Central memory CD8-positive, alpha-beta T cell (primary cell): ENCODE results near the gene COMMD10.

Experiments used
- ATAC-seq: fragments of 150-1000 bp; cut with Tn5 transposase; replicated peaks from 2 replicates; pipeline ENCODE4 v1.10.0; 2022; ENCODE audit warnings: mild to moderate bottlenecking, moderate FRiP score, moderate number of reproducible peaks; ENCODE audit not compliant: poor library complexity, severe bottlenecking; ENCODE audit errors: extremely low read depth
- DNase-seq, 2 donors: peaks; one replicate each; pipeline ENCODE4 v3.0.0; 2021; ENCODE audit warnings: low spot score in 2 of 2
- H3K27ac Mint-ChIP-seq: one replicate; pipeline ENCODE4 v1.8.0; 2022; ENCODE audit warnings: low read depth, mild to moderate bottlenecking, moderate library complexity, mixed read lengths
- H3K27me3 Mint-ChIP-seq: one replicate; pipeline ENCODE4 v1.8.0; 2022; ENCODE audit warnings: mixed read lengths
- H3K36me3 Mint-ChIP-seq: one replicate; pipeline ENCODE4 v1.8.0; 2022; ENCODE audit warnings: mild to moderate bottlenecking, moderate library complexity, mixed read lengths; ENCODE audit not compliant: insufficient read depth
- H3K4me1 Mint-ChIP-seq: one replicate; pipeline ENCODE4 v1.8.0; 2022; ENCODE audit warnings: mixed read lengths
- H3K4me3 Mint-ChIP-seq: one replicate; pipeline ENCODE4 v1.8.0; 2022; ENCODE audit warnings: mild to moderate bottlenecking, moderate library complexity, mixed read lengths
- H3K9me3 Mint-ChIP-seq: one replicate; pipeline ENCODE4 v1.8.0; 2022; ENCODE audit warnings: mixed read lengths

COMMD10 gene

DNA sequence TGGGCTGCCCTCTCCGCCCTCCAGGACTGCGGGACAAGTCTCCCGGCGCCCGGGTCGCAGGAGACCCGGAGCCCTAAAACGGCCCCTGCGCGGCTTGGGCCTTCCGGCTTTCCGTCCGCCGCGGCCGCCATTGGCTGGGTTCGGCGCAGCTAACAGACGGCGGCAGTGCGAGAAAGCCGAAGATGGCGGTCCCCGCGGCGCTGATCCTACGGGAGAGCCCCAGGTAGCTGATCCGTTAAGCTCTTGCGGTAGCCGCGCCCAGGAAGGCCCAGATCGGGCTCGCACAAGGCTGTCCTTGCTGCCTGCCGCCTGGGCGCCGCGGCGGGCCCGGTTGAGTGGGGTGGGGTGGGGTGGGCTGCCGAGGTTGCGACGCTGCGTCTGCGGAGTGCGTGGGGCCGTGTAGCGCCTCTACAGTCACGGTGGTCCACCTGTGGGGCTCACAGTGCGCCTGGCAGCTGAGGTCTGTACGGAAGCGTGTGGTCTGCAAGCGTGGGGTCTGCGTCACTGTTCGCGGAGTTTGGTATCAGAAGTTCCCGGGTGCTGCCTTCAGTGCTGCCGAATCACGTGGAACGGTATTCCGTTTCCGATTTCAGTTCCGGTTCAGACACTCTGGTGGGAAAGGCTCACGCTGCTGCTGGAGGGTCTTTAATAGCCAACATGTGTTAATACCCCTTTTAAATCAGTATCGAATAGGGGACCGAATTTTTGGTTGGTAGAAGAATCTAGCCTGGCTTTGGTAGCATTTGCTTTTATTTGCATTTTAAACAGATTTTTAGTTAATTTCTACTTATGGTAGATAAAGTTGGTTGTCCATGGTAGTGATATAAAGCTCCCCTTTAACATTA is at the start of gene COMMD10:
Gene COMMD10, plus strand, starts transcription at position 155 of the 845 bp plus-strand sequence.
- Mint-ChIP-seq H3K36me3 (peaks cover 19% of the 10 kb centered on the region), H3K4me3 (peak within 1 kb of the TSS; percentile 87), H3K27ac (peak within 1 kb of the TSS; percentile 95), H3K4me1 (peaks cover 35% of the 10 kb centered on the region), H3K27me3 (no peaks in the 10 kb centered on the region), H3K9me3 (no peaks in the 10 kb centered on the region)
- peak; percentile 97 for ATAC-seq
- peak; percentile 68 to 80 for DNase-seq

DNA sequence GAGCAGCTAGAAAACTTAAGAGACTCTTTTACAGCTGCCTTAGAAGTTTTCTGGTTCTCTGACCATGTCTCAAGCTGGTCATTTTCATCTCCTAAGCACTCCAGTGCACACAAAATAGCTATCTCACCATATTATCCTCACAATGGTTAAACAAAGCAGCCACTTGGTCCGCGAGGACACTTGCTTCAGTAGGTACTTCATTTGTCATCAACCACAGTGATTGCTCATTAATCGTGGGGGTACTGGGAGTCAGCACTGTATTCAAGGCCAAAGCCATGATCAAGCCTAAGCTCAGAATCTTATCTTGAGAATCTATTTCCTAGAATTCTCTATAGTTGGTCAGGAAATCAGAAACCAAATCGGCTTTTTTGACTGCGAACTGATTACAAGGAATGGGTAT is 49.7 kb upstream of the COMMD10 start:
- DNase-seq (no peak), ATAC-seq (no peak)
- no peaks in the 10 kb centered on the region for H3K36me3 Mint-ChIP-seq
- no peaks in the 10 kb centered on the region for H3K9me3 Mint-ChIP-seq
- no peak overlapping the region for H3K4me3 Mint-ChIP-seq
- H3K27ac Mint-ChIP-seq, result no peak overlapping the region
- H3K4me1 Mint-ChIP-seq, result no peaks in the 10 kb centered on the region
- peaks cover 50% of the 10 kb centered on the region for H3K27me3 Mint-ChIP-seq

DNA sequence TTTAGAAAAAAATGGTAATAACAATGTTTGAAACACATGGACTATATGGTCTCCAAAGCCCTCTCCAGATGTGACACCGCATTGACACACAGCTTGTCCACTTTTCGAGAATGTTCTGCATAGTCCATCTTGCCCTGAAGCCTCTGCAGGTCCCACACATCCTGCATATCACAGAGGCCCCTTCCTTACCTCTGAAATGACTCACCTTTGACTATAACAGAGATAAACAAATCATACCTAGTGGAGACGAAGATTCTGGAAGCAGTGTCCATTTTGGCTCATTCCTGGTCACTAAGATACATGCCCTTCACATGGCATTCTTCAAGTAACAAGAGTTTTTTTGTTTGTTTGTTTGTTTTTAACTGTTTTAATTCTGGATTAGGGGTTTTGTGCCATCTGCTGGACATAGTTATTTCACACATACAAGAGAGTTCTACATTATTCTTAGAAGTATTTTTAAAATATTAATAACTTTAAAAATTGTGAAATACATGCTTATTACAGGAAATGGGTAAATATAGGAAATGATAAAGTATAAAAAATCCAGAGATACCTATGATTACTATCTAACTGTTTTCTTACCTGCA is 47.5 kb upstream of the COMMD10 start:
- ATAC-seq, result no peak

DNA sequence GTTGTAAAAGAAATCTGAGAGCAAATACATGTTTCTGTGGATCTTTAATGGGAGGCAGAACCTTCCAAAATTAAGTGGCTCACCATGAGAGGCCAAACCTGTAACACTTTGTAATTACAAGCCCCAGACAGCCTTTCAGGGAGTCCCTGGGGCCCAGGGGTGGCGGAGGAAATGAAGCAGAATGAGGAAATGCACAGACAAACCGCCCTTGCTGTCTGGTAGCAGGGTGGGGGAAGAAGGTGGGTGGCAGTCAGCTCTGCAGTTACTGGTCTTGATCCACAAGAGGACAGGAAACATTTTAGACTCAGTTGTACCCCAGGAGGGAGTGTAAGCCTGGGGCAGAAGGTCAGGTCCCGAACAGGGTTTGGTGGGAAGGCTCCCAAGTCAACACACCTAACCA is 46.0 kb upstream of the COMMD10 start:
- DNase-seq, result no peak
- Mint-ChIP-seq H3K4me1 (no peaks in the 10 kb centered on the region), H3K9me3 (no peaks in the 10 kb centered on the region), H3K4me3 (no peak overlapping the region), H3K27ac (no peak overlapping the region), H3K27me3 (peaks cover 53% of the 10 kb centered on the region), H3K36me3 (no peaks in the 10 kb centered on the region)
- ATAC-seq, result no peak

More for the DNA sequence above, 47.5 kb upstream of the COMMD10 start:
- no peaks in the 10 kb centered on the region for H3K9me3 Mint-ChIP-seq
- DNase-seq, result no peak
- no peaks in the 10 kb centered on the region for H3K4me1 Mint-ChIP-seq
- no peak overlapping the region for H3K4me3 Mint-ChIP-seq
- no peaks in the 10 kb centered on the region for H3K36me3 Mint-ChIP-seq
- H3K27me3 Mint-ChIP-seq, result peaks cover 54% of the 10 kb centered on the region
- no peak overlapping the region for H3K27ac Mint-ChIP-seq

DNA sequence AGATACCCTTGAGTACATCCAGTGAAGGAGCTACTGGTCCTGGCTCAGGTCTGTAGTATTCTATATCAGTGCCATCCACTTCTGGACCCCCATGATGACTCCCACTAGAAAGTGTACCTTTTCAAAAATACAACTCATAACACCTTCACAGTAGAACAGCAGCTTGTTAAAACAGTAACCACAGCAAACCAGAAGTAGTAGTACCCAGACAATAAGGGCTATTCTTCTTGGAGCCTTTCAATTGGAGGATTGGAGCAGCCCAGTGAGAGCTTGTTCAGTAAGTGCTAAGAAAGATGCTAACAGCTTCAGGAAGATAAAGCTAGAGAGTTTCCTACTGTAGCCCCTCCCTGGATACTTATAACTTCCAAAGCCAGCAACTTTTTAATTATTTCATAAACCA is 42.5 kb upstream of the COMMD10 start:
- H3K4me3 Mint-ChIP-seq, result no peak overlapping the region
- DNase-seq (no peak), ATAC-seq (no peak)
- H3K27me3 Mint-ChIP-seq, result peaks cover 31% of the 10 kb centered on the region
- H3K9me3 Mint-ChIP-seq, result no peaks in the 10 kb centered on the region
- no peaks in the 10 kb centered on the region for H3K36me3 Mint-ChIP-seq
- no peaks in the 10 kb centered on the region for H3K4me1 Mint-ChIP-seq
- H3K27ac Mint-ChIP-seq, result no peak overlapping the region

DNA sequence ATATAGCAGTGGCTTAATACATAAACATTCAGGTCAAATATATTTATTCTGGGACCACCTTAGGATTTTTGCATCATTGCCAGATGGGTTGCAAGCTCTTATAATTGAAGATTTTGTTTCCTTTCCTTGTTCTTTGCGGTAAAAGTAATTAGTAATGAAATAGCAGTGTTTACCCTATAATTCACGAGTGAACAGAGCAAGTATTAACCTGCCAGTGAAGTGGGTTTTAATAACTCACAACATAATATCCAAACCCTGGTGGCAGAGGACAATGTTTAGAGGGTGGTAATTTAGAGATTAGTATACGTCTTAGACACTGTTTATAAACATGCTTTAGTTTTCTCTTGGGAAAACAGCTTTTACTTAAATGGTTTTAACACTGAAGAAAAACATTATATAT is 40.8 kb upstream of the COMMD10 start:
- Mint-ChIP-seq H3K4me3 (no peak overlapping the region), H3K9me3 (no peaks in the 10 kb centered on the region), H3K4me1 (no peaks in the 10 kb centered on the region), H3K36me3 (no peaks in the 10 kb centered on the region), H3K27ac (no peak overlapping the region), H3K27me3 (peaks cover 24% of the 10 kb centered on the region)
- DNase-seq (no peak), ATAC-seq (no peak)

DNA sequence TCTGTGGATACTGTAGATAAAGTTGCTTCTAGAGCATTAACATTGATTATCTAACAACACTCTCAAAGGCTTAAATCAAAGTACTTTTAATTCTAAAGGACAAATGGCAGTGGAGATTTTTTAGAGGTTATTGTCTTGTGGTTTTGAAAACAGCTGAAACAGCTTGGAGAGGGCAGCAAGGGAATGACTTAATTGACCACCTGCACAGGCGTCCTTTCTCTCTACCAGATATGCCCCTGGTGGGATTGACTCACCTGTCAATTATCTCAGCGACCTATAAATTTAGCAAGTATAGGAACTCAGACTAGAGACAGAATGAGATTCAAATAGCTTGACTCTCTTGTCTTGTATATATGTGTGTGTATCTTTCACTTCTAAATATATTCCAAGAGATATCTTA is 39.0 kb upstream of the COMMD10 start:
- no peak for DNase-seq
- no peaks in the 10 kb centered on the region for H3K9me3 Mint-ChIP-seq
- H3K27me3 Mint-ChIP-seq, result peaks cover 31% of the 10 kb centered on the region
- no peak for ATAC-seq
- no peaks in the 10 kb centered on the region for H3K4me1 Mint-ChIP-seq
- no peaks in the 10 kb centered on the region for H3K36me3 Mint-ChIP-seq
- H3K27ac Mint-ChIP-seq, result no peak overlapping the region
- H3K4me3 Mint-ChIP-seq, result no peak overlapping the region

DNA sequence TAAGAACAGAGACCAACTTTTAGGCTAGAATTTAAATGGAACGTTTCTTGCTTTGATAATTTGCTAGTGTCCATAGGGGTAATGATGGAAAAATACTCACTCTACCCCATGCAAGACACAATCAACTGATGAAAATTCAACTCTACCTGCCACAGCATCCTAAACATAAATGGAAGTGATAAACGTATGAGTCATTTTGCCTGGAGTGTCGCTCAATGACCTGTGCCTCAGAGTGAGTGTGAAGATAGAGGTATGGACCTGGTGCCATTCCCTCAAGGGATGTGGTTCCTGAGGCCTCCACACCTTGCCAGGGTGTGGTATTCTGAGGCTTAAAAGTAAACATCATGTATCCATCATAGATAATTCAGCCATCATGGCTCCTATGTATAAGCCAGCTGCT is 38.6 kb upstream of the COMMD10 start:
- Mint-ChIP-seq H3K9me3 (no peaks in the 10 kb centered on the region), H3K4me3 (no peak overlapping the region), H3K36me3 (no peaks in the 10 kb centered on the region), H3K27me3 (peaks cover 33% of the 10 kb centered on the region), H3K4me1 (no peaks in the 10 kb centered on the region), H3K27ac (no peak overlapping the region)
- no peak for DNase-seq
- ATAC-seq, result no peak

DNA sequence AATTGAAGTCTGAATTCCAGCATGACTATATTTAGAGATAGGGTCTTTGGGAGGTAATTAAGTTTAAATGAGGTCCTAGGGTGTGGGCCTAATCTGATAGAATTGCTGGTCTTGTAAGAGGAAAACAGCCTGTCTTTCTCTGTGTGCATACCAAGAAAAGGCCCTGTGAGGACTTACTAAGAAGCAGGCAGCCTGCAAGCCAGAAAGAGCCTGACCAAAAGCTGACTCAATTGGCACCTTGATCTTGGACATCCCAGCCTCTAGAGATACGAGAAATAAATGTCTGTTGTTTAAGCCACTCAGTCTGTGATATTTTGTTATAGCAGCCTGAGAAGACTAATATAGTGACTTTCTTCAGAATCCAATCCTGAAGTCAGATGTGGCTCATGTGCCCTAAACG is 38.0 kb upstream of the COMMD10 start:
- no peaks in the 10 kb centered on the region for H3K4me1 Mint-ChIP-seq
- no peaks in the 10 kb centered on the region for H3K36me3 Mint-ChIP-seq
- H3K27ac Mint-ChIP-seq, result no peak overlapping the region
- peaks cover 30% of the 10 kb centered on the region for H3K27me3 Mint-ChIP-seq
- H3K9me3 Mint-ChIP-seq, result no peaks in the 10 kb centered on the region
- ATAC-seq (no peak), DNase-seq (no peak)
- H3K4me3 Mint-ChIP-seq, result no peak overlapping the region

DNA sequence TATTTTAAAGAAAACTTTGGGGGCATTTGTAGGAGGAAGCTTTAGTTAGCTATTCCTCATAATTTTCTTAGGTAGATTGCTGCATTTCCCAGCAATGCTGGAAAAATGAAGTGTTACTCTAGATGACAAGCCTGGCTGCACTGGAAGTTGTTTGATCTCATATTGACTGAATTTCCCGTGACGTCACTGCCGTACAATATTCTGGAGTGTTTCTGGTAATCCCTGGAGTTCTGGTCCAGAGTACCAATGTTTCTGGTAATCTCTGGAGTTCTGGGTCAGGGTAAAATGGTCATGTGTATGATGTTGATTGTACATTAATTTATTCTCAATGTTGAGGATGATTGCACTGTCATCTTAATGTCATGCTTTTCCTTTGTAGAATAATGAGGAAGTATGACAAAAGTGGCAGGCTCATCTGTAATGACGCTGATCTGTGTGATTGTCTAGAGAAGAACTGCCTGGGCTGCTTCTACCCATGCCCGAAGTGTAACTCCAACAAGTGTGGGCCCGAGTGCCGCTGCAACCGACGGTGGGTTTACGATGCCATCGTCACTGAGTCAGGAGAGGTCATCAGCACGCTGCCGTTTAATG is 26.4 kb upstream of the COMMD10 start:
- ATAC-seq (no peak), DNase-seq (no peak)
- Mint-ChIP-seq H3K4me3 (no peak overlapping the region), H3K4me1 (no peaks in the 10 kb centered on the region), H3K9me3 (no peaks in the 10 kb centered on the region), H3K36me3 (peaks cover 1% of the 10 kb centered on the region), H3K27me3 (peaks cover 38% of the 10 kb centered on the region), H3K27ac (no peak overlapping the region)

DNA sequence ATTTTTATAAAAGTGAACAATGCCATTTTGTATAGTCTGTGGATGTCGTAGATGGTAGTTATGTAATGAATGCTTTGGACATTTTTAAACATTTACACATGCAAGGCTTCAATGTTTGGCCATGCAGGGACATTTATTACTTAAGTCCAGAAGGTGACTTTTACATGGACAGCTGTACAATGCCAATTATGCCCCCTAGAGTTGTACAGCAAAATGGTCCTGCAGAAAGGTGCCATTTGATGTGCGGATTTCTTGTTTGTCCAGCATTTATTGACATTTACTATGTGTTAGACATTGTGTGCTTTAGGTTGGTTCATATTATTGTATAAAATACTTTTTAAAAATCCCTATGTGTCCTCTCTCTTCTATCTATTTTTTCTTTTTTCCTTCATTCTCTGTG is 22.5 kb upstream of the COMMD10 start:
- Mint-ChIP-seq H3K4me3 (no peak overlapping the region), H3K9me3 (no peaks in the 10 kb centered on the region)

DNA sequence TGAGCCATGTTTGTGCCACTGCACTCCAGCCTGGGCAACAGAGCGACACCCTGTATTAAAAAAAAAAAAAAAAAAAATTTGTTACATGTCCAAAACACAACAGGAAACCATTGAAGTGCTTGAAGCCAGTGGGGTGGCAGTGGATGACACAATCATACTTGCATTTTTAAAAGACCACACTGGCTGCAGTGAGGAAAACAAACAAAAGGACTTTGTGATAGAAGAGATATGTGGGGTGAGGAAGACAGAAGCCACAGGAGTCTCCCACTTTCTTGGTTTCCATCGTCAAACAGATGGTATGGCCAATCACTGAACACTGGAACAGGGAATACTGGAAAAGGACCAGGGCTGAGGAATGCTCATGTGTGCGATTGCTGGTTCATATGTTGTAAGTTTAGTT is 20.9 kb upstream of the COMMD10 start:
- DNase-seq (no peak), ATAC-seq (no peak)
- H3K4me3 Mint-ChIP-seq, result no peak overlapping the region
- H3K27ac Mint-ChIP-seq, result no peak overlapping the region
- peaks cover 2% of the 10 kb centered on the region for H3K36me3 Mint-ChIP-seq
- H3K9me3 Mint-ChIP-seq, result no peaks in the 10 kb centered on the region
- no peaks in the 10 kb centered on the region for H3K4me1 Mint-ChIP-seq
- peaks cover 53% of the 10 kb centered on the region for H3K27me3 Mint-ChIP-seq

More for the DNA sequence above, 22.5 kb upstream of the COMMD10 start:
- H3K27me3 Mint-ChIP-seq, result peaks cover 64% of the 10 kb centered on the region
- H3K27ac Mint-ChIP-seq, result no peak overlapping the region
- ATAC-seq (no peak), DNase-seq (no peak)
- H3K36me3 Mint-ChIP-seq, result peaks cover 3% of the 10 kb centered on the region
- no peaks in the 10 kb centered on the region for H3K4me1 Mint-ChIP-seq
